HepG2 (cell line): Measurements from ENCODE around the gene THY1. TPM values are rescaled to one million over a fixed set of nuclear protein-coding genes. Genes with fewer than 3 reads are reported as not detected.

Source experiments
- ATF7-NPFF ChIP-seq: sonication (generic); formaldehyde crosslinking; IDR thresholded peaks from 2 replicates; pipeline ENCODE4 v1.8.1; 2023; ENCODE audit warnings: mild to moderate bottlenecking, low read depth, missing genetic modification reagents, moderate library complexity
- ATRX ChIP-seq: sonication (generic); formaldehyde crosslinking; IDR thresholded peaks from 2 replicates; pipeline ENCODE4 v1.4.0; 2020; ENCODE audit warnings: missing genetic modification reagents, borderline replicate concordance
- HDAC2 ChIP-seq: sonication (generic); formaldehyde crosslinking; IDR thresholded peaks from 2 replicates; pipeline ENCODE4 v1.4.0; 2020; ENCODE audit warnings: missing genetic modification reagents
- HDAC6 ChIP-seq: fragments of 200-600 bp; sonication (generic); IDR thresholded peaks from 2 replicates; pipeline ENCODE4 v1.7.0; 2017; ENCODE audit warnings: mild to moderate bottlenecking, antibody characterized with exemption, low read length, low read depth
- NR2F1 ChIP-seq, 2 experiments: fragments of 450-650 bp in 1 of 2; formaldehyde crosslinking in 1 of 2; IDR thresholded peaks; 2 replicates each; pipeline versions ENCODE4 v1.5.0 to v1.6.1; 2016 to 2020; ENCODE audit warnings: mild to moderate bottlenecking in 1 of 2, missing compliant biosample characterization in 1 of 2, missing genetic modification reagents in 1 of 2, moderate library complexity in 1 of 2
- PRPF4 ChIP-seq: fragments of 200-400 bp; formaldehyde crosslinking; IDR thresholded peaks from 2 replicates; pipeline ENCODE4 v1.6.1; 2016; ENCODE audit warnings: low read length, low read depth; ENCODE audit not compliant: poor library complexity, severe bottlenecking
- REST ChIP-seq, 2 experiments: IDR thresholded peaks; 2 replicates each; pipeline ENCODE4 v1.6.1; 2011 to 2012; ENCODE audit warnings: low read length in 2 of 2, borderline replicate concordance in 1 of 2, low read depth in 1 of 2, mild to moderate bottlenecking in 1 of 2, moderate library complexity in 1 of 2
- RORA ChIP-seq: sonication (generic); formaldehyde crosslinking; IDR thresholded peaks from 2 replicates; pipeline ENCODE4 v1.5.0; 2020; ENCODE audit warnings: mild to moderate bottlenecking, missing genetic modification reagents, moderate library complexity
- ZBTB21 ChIP-seq: sonication (generic); formaldehyde crosslinking; IDR thresholded peaks from 2 replicates; pipeline ENCODE4 v1.4.0; 2020; ENCODE audit warnings: missing genetic modification reagents
- ZBTB38 ChIP-seq: sonication (generic); formaldehyde crosslinking; IDR thresholded peaks from 2 replicates; pipeline ENCODE4 v1.5.1; 2020; ENCODE audit warnings: mild to moderate bottlenecking, missing genetic modification reagents
- ZEB1 ChIP-seq: IDR thresholded peaks from 2 replicates; pipeline ENCODE4 v1.6.1; 2012; ENCODE audit warnings: mild to moderate bottlenecking, low read depth, inconsistent platforms; ENCODE audit not compliant: insufficient replicate concordance
- ZFP36L2 ChIP-seq: sonication (generic); formaldehyde crosslinking; IDR thresholded peaks from 2 replicates; pipeline ENCODE4 v1.4.0; 2020; ENCODE audit warnings: missing genetic modification reagents
- ZNF333 ChIP-seq: sonication (generic); formaldehyde crosslinking; IDR thresholded peaks from 2 replicates; pipeline ENCODE4 v1.4.0; 2020; ENCODE audit warnings: mild to moderate bottlenecking, missing genetic modification reagents, borderline replicate concordance
- ZNF639 ChIP-seq: conservative IDR thresholded peaks from 2 replicates; pipeline ENCODE4 v1.6.1; 2018; ENCODE audit warnings: missing genetic modification reagents
- ZNF720 ChIP-seq: sonication (generic); formaldehyde crosslinking; IDR thresholded peaks from 2 replicates; pipeline ENCODE4 v1.4.0; 2020; ENCODE audit warnings: missing genetic modification reagents
- polyA plus RNA-seq, 8 experiments: library from polyadenylated mRNA; depleted of rRNA in 3 of 8; stranded (reverse) in 7 of 8; unstranded in 1 of 8; fragments of >200 nt; fragmentation: Illumina TruSeq in 4 of 8; extraction: Trizol in 4 of 8; gene quantifications; 2 replicates each; pipeline versions ENCODE4 v1.2.1 to v1.2.3, GENCODE V29; 2011 to 2016; ENCODE audit warnings: low read depth in 4 of 8, missing spikeins in 1 of 8, mixed read lengths in 1 of 8; ENCODE audit not compliant: insufficient read depth in 1 of 8
- total RNA-seq, 5 experiments: library from RNA; depleted of rRNA; stranded (reverse); fragments of >200 nt; fragmentation: Illumina TruSeq; extraction: Trizol; gene quantifications; 2 replicates each; pipeline ENCODE4 v1.2.3, GENCODE V29; 2016; ENCODE audit warnings: low read depth in 1 of 5
- TF ChIP-seq, protein P1 (sequence below), 2 experiments: sonication (generic) in 1 of 2; formaldehyde crosslinking in 1 of 2; IDR thresholded peaks; 2 replicates each; pipeline versions ENCODE4 v1.4.0 to v1.6.1; 2016 to 2020; ENCODE audit warnings: borderline replicate concordance in 1 of 2, low read depth in 1 of 2, mild to moderate bottlenecking in 1 of 2, missing genetic modification reagents in 1 of 2
- TF ChIP-seq, protein P2 (sequence below): IDR thresholded peaks from 2 replicates; pipeline ENCODE4 v1.6.1; 2016; ENCODE audit warnings: mild to moderate bottlenecking
- TF ChIP-seq, protein P3 (sequence below): sonication (generic); formaldehyde crosslinking; IDR thresholded peaks from 2 replicates; pipeline ENCODE4 v1.8.1; 2023; ENCODE audit warnings: mild to moderate bottlenecking, missing genetic modification reagents, borderline replicate concordance

The THY1 gene
- total and polyA plus RNA-seq, 2 of the 13 experiments (the other 11 are each of a cell fraction or from before 2014, with no cell fraction given): not detected

DNA sequence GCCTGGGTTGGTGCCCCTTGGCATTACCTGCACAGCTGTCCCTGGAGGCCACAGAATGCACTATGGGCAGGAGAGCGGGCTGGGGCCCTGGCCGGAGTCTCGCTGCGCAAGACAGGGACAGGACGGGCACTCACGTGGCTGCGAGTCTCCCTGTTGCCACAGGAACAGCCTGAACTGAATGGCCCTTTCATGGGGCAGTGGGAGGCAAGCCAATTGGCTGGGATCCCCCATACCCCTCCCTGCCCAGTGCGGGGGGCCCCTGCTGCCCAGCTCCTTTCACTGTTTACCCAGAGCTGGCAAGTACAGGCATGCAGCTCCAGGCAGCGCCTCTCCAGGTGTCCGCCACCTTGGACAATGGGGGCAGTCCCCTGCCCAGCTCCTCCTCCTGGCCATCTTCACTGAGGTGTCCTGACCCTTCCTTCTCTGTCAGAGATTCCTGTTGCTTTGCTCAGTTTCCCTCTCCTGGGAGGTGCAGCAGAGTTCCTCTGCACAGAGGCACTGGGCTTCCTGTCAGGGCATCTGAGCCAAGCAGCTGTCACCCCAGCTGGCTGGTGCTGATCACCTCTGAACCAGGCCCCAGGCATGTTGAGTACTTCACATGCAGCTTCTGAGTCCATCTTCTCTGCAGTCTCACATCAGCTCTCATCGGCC lies 46.6 kb downstream of the THY1 start (continued):
- TF ChIP-seq ZBTB21 (CRISPR knock-in tag): peak; percentile 27; the same call in 1 of the 2 replicates
- no peak for TF ChIP-seq HDAC6
- no peak for TF ChIP-seq ZNF333 (CRISPR knock-in tag)
- TF ChIP-seq ZBTB38 (CRISPR knock-in tag): peak; percentile 88
- TF ChIP-seq ZNF720 (CRISPR knock-in tag): no peak
- TF ChIP-seq RORA (CRISPR knock-in tag): no peak
- no peak for TF ChIP-seq NR2F1 (CRISPR knock-in tag; IDR thresholded peaks at IDR 0.05)
- peak; percentile 73; the same call in 1 of the 2 replicates for TF ChIP-seq ZNF639
- no peak for TF ChIP-seq ATRX (CRISPR knock-in tag)
- TF ChIP-seq ATF7-NPFF (CRISPR knock-in tag): no peak
- no peak for TF ChIP-seq ZFP36L2 (CRISPR knock-in tag)
- TF ChIP-seq, protein P1, sequence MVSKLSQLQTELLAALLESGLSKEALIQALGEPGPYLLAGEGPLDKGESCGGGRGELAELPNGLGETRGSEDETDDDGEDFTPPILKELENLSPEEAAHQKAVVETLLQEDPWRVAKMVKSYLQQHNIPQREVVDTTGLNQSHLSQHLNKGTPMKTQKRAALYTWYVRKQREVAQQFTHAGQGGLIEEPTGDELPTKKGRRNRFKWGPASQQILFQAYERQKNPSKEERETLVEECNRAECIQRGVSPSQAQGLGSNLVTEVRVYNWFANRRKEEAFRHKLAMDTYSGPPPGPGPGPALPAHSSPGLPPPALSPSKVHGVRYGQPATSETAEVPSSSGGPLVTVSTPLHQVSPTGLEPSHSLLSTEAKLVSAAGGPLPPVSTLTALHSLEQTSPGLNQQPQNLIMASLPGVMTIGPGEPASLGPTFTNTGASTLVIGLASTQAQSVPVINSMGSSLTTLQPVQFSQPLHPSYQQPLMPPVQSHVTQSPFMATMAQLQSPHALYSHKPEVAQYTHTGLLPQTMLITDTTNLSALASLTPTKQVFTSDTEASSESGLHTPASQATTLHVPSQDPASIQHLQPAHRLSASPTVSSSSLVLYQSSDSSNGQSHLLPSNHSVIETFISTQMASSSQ (IDR thresholded peaks at IDR 0.05; ENCODE audit: low read depth): no peak
- TF ChIP-seq, protein P1 (CRISPR knock-in tag; IDR thresholded peaks at IDR 0.05; ENCODE audit: borderline replicate concordance): peak; percentile 66; the same call in 1 of the 2 replicates
- TF ChIP-seq REST (IDR thresholded peaks at IDR 0.05; ENCODE audit: borderline replicate concordance in 1 of 2, low read depth in 1 of 2, low read length in 2 of 2): no peak
- TF ChIP-seq, protein P2, sequence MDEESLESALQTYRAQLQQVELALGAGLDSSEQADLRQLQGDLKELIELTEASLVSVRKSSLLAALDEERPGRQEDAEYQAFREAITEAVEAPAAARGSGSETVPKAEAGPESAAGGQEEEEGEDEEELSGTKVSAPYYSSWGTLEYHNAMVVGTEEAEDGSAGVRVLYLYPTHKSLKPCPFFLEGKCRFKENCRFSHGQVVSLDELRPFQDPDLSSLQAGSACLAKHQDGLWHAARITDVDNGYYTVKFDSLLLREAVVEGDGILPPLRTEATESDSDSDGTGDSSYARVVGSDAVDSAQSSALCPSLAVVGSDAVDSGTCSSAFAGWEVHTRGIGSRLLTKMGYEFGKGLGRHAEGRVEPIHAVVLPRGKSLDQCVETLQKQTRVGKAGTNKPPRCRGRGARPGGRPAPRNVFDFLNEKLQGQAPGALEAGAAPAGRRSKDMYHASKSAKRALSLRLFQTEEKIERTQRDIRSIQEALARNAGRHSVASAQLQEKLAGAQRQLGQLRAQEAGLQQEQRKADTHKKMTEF (CRISPR knock-in tag): peak; percentile 66; the same call in 1 of the 2 replicates
- no peak for TF ChIP-seq PRPF4
- TF ChIP-seq HDAC2 (CRISPR knock-in tag): peak; percentile 86
- TF ChIP-seq ZEB1: peak; percentile 34
- TF ChIP-seq, protein P3, sequence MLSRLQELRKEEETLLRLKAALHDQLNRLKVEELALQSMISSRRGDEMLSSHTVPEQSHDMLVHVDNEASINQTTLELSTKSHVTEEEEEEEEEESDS: no peak
